Measurements from ENCODE around the gene CDK14. TPM values are rescaled to one million over a fixed set of nuclear protein-coding genes. Genes with fewer than 3 reads are reported as not detected.

CDK14 gene
- total RNA-seq, 1 donor from 2014 or later: 19.7 TPM

DNA sequence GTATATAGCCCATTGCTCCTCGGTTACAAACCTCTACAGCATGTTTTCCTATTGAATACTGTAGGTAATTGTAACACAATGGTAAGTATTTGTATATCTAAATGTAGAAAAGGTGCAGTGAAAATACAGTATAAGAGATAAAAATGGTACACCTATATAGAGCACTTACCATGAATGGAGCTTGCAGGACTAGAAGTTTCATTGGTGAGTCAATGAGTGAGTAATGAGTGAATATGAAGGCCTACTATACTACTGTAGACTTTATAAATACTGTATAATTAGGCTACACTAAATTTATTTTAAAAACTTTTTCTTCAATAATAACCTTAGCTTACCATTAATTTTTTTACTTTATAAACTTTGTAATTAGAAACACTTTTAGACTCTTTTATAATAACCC, 239.7 kb downstream of the CDK14 start:
- no peak for DNase-seq (ENCODE audit: low read depth)

DNA sequence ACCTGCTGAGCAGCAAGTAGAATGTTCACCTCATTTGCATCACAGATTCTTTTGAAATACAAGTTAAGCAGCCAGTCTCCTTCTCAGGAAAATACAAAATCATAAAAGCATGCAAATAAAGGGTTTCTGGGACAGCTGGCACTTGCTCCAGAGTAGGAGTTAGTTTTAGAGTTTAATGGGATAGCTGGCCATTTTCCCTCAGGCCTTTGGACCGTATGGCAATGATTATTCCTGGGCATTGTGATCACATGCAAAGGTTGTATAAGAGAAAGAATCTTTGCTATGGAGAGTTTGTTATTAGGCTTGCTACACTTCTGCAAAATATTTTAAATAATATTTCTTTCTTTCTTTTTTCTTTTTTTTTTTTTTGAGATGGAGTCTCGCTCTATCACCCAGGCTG, 240.8 kb downstream of the CDK14 start:
- no peak for DNase-seq (ENCODE audit: low read depth)

DNA sequence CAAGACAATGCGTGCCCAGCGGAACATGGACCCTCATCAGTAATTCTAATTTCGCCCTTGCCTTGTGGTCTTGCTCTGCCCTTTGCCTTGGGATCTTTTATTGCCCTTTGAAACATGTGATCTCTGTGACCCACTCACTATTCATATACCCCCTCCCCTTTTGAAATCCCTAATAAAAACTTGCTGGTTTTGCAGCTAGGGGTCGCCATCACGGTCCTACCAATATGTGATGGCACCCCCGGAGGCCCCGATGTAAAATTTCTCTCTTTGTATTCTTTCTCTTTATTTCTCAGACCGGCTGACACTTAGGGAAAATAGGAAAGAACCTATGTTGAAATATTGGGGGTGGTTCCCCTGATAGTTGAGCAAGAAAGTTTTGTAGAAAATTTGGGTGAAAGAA, 242.7 kb downstream of the CDK14 start:
- DNase-seq (ENCODE audit: low read depth): no peak

DNA sequence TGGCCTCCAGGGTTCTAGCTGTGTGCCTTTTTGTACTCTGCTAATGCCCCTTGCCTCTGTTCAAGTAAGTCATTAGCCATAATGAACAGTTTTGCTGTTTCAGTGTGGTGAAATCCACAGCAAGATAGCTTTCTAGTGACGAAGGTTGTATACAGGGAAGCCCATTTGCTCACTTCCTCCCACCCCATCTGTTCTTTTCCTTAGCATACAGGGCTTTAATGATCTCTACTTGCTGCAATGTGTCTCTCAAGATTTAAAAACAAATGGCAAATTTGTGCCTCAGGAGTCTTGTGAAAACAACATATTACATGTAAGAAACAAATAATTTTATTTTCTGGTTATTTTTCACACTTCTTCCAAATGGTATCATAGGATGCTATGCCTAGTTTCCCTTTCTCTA, 243.2 kb downstream of the CDK14 start:
- DNase-seq (ENCODE audit: low read depth): no peak

DNA sequence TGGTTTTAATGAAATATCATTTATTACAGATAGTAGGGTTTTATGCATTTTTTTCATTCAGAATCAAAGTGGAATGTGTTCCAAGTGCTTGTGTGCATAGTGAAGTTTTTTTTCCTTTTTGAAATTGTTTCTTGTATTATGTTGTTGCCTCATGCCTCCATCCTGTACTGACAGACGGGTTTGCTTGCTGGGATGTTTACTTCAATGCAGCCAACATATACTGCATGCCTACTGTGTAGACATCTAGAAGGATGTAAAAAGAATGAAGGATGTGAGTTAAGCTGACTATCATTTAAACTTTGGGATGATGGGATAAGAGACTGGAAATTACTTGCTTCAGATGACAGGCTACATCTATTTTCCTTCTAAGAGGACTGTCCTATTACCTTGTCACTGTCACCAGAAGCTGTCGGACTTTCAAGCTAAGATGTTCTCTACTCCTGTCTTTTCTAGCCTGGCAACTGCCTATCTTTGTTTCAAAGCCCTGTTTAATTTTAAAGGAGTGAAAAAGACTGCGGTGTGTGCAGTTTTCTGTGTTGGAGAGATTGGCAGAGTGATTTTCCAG, 243.7 kb downstream of the CDK14 start:
- no peak for DNase-seq (ENCODE audit: low read depth)

DNA sequence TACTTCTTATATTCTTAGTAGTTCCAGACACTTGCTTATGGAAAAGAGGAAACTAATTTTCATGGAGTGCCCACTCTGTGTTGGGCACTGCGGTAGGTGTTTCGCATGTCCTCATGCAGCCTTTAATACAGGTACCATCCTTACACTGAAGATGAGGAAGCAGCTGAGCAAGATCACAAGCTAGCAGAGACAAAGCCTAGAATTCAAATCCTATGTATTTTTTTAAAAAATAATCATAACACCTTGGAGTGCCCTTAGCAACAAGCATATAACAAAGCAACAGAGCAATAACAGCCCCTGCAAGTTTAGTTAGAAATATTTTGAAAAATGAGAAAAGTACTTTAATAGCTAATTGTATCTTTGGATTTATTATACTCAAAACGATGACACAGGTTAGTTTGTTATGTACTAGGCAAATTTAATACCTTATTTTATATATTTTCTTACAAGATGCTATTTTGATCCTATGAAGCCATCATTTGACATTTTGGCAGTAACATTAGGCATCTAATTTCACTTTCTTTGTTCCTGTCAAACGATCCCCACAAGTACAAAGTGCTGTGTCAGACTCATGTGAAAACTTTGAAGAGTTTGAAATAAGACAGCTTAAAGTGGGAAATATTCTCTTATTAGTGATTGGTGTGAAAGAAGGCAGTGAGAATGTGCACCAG, 245.8 kb downstream of the CDK14 start:
- DNase-seq (ENCODE audit: low read depth): peak; percentile 49

DNA sequence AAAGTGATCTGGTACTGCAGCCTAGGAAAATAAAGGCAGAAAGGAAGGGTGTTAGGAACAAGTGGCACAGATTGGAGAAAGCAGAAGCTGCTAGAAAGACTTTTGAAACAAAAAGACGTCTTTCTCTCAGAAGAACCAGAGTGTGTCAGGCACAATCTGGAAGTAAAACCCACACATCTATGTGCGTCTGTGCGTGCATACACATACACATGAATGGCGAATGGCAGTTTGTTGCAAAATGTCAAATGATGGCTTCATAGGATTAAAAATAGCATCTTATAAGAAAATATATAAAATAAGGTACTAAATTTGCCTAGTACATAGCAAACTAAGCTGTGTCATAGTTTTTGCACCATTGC, 246.3 kb downstream of the CDK14 start:
- DNase-seq (ENCODE audit: low read depth): no peak

DNA sequence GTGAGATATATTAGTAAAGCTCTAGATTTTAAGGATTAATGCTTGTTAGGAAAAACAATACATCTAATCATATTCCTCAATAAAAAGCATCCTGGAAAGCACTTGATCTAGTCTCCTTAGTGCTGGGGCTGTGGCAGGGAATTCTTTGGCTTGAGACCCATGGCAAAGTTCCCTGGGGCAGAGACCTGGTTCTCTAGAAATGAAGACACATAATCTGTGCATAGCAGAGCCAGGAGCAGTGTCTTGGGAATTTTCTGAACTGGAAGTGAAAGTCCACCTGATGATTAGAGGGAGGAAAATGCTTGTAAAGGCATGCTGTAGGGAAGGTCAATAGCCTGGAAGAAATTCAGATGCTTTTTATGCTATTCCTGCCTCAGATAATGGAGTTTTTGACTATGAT, 247.4 kb downstream of the CDK14 start:
- no peak for DNase-seq (ENCODE audit: low read depth)

DNA sequence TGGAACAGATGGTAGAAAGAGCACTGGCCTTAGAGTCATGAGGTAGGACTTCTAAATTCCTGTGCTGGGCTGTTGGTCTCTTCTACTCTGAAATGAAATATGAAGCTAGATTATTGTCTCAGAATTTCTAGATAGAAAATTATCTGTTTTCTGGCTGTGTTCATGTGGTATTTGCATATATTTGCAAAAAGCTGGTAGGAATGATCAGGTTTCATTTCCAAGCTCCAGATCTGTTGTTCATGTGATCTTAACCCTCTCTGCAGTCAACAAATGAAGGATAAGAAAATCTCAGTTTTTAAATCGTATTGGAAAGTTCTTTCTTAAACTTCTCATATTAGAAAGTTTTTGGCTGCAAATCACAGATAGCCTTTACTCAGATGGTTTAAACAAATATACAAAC, 248.3 kb downstream of the CDK14 start:
- no peak for DNase-seq (ENCODE audit: low read depth)

DNA sequence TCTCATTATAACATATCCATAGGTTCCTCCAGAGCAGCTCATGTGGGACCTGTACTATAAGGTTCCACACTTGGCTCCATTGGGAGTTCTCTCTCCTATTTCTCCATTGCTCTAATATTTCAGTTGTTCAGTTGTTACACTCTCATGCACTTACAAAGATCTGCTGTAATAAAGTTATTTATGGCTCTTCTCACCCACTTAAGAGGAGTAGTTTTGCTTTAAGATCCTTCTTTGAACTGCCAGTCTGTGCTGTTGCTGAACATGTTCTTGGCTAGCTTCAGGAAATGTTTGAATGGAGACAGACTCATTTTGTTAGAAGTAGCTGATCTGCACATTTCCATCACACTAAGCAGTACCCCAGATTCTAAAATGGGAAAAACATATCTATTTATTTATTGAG, 250.1 kb downstream of the CDK14 start:
- no peak for DNase-seq (ENCODE audit: low read depth)

DNA sequence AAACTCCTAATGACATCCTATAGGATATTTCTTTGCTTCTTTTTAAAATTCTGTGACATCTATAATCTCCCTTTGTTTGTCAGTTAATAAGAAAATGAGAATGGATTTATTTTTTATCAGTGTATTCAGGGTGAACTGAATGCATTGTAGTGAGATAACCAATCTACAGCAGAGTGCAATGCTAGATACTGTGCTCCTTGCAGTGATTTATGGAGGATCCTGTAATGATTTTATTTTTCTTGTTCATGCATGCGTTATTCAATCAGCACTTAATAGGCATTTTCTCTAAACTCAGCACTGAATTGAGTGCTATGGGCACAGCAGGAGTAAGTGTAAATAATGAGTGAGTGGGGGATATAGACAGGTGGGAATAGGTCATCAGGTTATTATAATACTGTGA, 253.9 kb downstream of the CDK14 start:
- no peak for DNase-seq (ENCODE audit: low read depth)

DNA sequence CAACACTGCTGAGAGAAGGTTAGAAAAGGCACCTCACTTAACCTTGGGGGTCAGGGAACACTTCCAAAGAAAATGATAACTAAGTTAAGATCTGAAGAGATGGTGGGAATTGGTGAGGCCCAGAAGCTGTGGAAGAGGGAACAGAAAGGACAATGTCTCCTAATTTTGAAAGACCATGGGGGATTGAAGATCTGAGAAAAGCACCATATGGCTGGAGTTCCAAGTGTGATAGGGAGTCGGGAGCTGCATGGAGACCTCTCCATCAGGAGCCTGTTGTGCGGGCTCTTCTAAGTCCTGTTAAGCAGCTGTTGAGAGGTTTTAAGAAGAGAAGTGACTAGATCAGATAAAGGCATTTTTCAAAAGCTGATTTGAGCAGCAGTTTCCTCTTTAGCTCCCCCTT, 254.3 kb downstream of the CDK14 start:
- DNase-seq (ENCODE audit: low read depth): no peak

DNA sequence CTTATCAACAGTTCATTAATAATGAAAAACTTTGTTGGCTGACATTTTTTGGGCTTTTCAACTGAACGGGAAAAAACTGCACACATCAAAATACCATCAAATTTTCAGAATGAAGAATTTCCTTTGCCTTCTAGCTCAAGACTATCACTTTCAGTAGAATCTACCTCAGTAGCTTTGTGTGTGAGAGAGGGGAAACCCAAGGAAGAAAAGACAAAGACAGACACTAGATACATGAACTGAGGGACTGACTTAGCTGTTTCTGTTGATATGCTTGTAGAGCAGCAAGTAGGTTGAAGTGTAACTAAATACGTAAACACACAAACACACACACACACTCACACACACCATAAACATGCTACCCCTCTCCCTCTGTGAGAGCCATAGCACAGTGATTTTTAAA, 257.1 kb downstream of the CDK14 start:
- no peak for DNase-seq (ENCODE audit: low read depth)

DNA sequence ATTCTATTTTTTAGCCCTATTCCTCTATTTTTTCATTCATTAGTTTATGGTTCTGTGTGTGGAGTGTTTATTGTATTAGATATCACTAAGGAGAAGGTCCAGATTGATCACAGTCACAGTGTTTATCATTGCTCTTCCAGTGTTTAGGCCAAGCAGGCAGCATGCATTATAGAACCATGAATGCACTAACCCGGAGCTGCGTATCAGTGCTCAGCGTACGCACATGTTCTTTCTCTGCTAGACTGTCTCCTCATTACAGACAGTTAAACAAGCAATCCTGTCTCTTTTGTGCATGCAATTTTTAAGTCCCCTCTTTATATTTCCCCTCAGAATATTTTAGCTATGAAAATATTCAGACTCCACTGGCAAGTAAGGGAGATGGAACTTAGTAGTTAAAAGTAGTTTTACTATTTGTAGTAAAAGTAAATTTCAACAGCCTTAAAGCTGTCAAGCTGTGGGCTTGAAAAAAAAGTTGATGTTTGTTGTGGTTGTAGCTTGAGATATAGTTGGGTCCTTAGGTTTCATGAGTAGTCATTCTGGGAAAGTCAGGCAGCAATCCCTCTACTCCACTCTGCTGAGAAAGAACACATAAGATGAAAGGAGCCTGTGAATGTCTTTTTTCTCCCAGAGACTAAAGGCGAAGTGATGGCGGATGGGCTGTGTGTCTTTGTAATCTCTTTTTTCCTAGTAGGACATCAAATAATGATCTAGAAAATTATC, 260.4 kb downstream of the CDK14 start:
- no peak for DNase-seq (ENCODE audit: low read depth)

DNA sequence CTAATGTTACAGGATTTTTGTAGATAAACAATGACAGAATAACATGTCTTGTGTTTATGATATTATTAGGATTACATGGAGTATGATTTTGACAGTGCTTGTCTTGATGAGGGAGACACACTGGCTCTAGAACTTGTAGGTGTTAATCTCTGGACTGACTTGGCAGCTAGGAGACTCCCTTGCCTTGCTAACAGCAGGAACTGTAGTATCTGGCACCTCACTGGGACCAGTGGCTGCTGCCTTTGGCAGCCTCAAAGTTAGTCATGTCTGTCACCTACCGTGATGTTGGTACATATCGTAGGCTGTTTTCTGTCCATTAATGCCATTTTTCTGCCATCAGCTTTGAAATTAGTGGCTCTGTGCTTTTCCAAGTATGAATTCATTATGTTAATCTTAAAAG, 261.5 kb downstream of the CDK14 start:
- DNase-seq (ENCODE audit: low read depth): peak; percentile 14

DNA sequence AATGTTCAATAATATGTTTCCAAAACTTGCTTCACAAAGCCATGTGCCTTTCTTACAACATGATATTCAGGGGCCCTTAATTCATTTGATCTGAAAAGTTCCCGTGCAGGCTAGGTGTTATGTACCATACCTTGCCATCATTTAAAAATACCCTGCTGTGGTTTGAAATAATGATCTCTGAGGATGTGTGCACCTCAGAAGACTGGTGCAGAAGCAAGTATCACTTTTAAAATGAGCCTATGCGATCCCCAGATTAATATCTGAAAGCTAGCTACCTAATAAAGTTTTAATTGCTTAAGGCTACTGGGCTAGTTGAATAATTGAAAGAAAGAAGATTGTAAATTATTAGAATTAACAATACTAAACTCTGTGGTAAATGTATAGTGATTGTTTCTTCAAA, 262.4 kb downstream of the CDK14 start:
- DNase-seq (ENCODE audit: low read depth): no peak

DNA sequence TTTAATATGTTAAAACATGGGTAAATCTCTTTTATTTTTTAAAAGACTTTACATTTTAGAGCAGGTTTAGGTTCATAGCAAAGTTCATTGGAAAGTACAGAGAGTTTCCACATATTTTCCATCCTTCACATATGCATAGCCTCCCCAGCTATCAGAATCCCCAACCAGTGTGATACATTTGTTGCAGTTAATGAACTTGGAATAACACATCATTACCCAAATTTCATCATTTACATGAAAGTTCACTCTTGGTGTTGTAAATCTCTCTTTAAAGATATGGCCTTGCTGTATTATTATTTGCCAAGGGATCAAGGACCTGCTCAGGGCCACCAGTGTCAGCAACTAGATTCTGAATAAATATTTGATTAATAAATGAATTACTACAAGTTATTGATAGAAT, 263.4 kb downstream of the CDK14 start:
- no peak for DNase-seq (ENCODE audit: low read depth)

DNA sequence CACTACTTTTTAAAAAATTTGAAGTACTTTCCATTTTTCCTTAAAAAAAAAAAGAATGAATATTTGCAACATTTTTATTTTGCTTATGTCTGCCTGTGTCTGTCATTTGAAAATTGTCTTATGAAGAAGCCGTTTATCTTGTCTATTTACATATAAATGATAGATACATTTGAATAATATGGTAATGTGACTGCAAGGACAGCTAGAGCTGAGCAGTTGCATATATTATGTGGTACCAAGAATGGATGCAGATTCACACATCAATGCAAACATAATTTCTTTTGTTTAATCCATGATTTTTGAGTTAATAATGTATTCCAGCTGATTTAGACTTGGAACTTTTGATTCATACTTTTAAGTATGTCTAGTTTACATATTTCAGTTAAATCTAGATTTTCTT, 268.0 kb downstream of the CDK14 start:
- no peak for DNase-seq (ENCODE audit: low read depth)

DNA sequence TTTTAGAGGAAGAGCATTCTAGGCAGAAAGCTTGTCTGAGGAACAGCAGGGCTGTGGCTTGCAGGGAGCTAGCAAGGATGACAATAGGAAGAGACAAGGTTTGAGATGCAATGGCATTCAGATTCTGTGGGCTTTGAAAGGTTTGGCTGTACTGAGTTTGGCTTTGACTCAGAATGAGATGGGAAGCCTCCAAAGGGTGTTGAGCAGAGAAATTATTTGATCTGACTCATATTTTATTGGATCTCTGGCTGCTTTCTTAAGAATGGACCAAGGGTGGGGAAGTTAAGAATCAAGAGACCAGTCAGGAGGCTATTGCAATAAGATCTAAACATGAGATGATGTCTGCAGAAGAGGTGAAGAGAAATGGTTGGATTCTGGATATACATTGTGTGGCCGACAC, 273.2 kb downstream of the CDK14 start:
- DNase-seq (ENCODE audit: low read depth): no peak

DNA sequence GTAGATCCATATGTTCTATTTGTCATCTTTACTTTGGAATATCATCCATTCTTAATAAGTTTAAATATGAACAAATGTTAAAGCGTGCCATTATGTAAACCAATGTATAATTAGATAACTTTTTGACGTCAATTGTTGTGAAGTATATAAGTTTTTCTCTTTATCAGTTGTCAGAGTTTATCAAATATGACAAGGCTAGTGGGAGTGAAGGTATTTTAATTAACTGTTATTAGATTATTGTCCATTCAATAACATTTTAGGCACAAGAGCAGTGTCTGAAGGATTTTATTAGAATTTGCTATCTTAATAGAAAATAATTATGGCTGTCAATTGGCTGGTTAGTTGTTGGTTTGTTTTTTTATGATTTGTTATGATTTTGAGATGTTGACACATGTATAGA, 280.6 kb downstream of the CDK14 start:
- DNase-seq (ENCODE audit: low read depth): no peak

DNA sequence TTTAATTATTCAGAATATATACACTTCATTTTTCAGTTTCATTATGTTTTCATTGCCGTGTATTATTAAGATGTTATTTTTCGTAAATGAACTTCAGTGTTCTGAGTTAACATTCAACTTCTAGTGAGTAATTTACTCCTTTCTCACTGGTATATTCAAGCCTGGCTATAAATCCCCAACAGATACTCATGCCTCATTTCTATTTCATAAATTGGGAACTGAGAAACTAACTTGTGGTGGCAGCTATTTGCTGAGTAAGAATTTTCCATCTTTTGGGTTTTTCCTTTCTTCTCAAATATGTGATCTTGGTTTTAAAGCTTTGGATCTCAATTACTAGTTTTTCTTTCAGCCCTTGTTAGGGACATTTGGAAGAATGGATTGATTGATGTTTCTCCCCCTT, 281.1 kb downstream of the CDK14 start:
- DNase-seq (ENCODE audit: low read depth): no peak

DNA sequence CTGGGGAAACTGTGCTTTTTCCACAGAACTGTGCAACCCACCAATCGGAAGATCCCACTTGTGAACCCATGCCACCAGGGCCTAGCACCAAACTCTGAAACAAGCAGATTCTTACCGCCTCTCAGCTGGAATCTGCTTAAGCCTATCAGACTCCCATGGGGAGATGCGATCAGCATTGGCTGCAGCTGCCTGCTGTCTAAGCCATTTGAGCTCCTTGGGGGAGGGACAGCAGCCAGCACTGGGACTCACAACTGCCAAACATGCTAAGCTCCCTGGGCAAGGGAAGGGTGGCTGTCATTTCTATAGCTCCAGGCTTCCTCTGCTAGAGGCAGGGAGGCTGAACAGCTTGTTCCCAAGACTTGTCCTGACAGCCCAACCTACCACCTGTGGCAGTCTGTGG, 283.8 kb downstream of the CDK14 start:
- peak; percentile 66 for DNase-seq (ENCODE audit: low read depth)

DNA sequence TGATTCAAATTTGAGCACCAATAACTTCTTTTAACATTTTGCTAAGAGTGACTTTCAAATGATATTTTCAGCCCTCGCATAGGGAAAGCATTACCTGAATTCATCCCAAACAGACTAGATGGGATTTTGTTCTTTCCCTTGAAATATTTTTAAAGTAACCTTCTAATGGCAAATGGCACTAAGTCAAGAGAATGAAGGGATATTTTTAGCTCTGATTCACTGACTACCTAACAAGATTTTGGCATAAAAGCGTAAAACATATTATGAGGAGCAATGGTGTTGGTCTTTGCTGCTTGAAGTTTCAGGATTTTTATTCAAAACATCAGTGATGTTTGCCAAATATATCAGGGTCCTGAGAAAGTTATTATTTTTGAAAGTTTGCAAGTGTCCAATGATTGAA, 290.3 kb downstream of the CDK14 start:
- DNase-seq (ENCODE audit: low read depth): no peak
